ENCODE measurements around the gene CYB561D2. TPM values are rescaled to one million over a fixed set of nuclear protein-coding genes. Genes with fewer than 3 reads are reported as not detected.

CYB561D2 gene
- total and polyA plus RNA-seq, 9 of the 15 experiments (the other 6 are each of a cell fraction or from before 2014, with no cell fraction given): 4.2 to 16.6 (median 9.4) TPM

GRCh38 chr3:50345586-50346234, 5.0 kb upstream of the CYB561D2 start, which contains the start of gene ZMYND10 (continued):
- TF ChIP-seq ZKSCAN1 (IDR thresholded peaks at IDR 0.05; ENCODE audit: low read depth, low read length) (no peak), FIP1L1 (IDR thresholded peaks at IDR 0.05; ENCODE audit: low read depth, low read length, poor library complexity, severe bottlenecking) (peak; percentile 30), PTRF (tag; IDR thresholded peaks at IDR 0.05) (no peak), JUND (IDR thresholded peaks at IDR 0.05; ENCODE audit: borderline replicate concordance, low read depth, low read length) (no peak), JUND (tag; IDR thresholded peaks at IDR 0.05; ENCODE audit: borderline replicate concordance, low read depth, low read length) (no peak), PHF8 (IDR thresholded peaks at IDR 0.05; ENCODE audit: borderline replicate concordance, low read length) (no peak), ZFX (CRISPR knock-in tag; IDR thresholded peaks at IDR 0.05) (no peak), LCOR (CRISPR knock-in tag; IDR thresholded peaks at IDR 0.05) (no peak), E2F6 (IDR thresholded peaks at IDR 0.05; ENCODE audit: borderline replicate concordance in 1 of 2, extremely low read depth in 1 of 2, insufficient read depth in 1 of 2, insufficient read length in 1 of 2, low read depth in 1 of 2, low read length in 1 of 2, poor library complexity in 1 of 2, severe bottlenecking in 1 of 2) (no peak), MAFG (tag; conservative IDR thresholded peaks at IDR 0.05) (no peak), RAD51 (IDR thresholded peaks at IDR 0.05; ENCODE audit: borderline replicate concordance, low read depth) (no peak)
- TF ChIP-seq, protein P1, sequence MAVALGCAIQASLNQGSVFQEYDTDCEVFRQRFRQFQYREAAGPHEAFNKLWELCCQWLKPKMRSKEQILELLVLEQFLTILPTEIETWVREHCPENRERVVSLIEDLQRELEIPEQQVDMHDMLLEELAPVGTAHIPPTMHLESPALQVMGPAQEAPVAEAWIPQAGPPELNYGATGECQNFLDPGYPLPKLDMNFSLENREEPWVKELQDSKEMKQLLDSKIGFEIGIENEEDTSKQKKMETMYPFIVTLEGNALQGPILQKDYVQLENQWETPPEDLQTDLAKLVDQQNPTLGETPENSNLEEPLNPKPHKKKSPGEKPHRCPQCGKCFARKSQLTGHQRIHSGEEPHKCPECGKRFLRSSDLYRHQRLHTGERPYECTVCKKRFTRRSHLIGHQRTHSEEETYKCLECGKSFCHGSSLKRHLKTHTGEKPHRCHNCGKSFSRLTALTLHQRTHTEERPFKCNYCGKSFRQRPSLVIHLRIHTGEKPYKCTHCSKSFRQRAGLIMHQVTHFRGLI (CRISPR knock-in tag; IDR thresholded peaks at IDR 0.05): no peak
- TF ChIP-seq, protein P2, sequence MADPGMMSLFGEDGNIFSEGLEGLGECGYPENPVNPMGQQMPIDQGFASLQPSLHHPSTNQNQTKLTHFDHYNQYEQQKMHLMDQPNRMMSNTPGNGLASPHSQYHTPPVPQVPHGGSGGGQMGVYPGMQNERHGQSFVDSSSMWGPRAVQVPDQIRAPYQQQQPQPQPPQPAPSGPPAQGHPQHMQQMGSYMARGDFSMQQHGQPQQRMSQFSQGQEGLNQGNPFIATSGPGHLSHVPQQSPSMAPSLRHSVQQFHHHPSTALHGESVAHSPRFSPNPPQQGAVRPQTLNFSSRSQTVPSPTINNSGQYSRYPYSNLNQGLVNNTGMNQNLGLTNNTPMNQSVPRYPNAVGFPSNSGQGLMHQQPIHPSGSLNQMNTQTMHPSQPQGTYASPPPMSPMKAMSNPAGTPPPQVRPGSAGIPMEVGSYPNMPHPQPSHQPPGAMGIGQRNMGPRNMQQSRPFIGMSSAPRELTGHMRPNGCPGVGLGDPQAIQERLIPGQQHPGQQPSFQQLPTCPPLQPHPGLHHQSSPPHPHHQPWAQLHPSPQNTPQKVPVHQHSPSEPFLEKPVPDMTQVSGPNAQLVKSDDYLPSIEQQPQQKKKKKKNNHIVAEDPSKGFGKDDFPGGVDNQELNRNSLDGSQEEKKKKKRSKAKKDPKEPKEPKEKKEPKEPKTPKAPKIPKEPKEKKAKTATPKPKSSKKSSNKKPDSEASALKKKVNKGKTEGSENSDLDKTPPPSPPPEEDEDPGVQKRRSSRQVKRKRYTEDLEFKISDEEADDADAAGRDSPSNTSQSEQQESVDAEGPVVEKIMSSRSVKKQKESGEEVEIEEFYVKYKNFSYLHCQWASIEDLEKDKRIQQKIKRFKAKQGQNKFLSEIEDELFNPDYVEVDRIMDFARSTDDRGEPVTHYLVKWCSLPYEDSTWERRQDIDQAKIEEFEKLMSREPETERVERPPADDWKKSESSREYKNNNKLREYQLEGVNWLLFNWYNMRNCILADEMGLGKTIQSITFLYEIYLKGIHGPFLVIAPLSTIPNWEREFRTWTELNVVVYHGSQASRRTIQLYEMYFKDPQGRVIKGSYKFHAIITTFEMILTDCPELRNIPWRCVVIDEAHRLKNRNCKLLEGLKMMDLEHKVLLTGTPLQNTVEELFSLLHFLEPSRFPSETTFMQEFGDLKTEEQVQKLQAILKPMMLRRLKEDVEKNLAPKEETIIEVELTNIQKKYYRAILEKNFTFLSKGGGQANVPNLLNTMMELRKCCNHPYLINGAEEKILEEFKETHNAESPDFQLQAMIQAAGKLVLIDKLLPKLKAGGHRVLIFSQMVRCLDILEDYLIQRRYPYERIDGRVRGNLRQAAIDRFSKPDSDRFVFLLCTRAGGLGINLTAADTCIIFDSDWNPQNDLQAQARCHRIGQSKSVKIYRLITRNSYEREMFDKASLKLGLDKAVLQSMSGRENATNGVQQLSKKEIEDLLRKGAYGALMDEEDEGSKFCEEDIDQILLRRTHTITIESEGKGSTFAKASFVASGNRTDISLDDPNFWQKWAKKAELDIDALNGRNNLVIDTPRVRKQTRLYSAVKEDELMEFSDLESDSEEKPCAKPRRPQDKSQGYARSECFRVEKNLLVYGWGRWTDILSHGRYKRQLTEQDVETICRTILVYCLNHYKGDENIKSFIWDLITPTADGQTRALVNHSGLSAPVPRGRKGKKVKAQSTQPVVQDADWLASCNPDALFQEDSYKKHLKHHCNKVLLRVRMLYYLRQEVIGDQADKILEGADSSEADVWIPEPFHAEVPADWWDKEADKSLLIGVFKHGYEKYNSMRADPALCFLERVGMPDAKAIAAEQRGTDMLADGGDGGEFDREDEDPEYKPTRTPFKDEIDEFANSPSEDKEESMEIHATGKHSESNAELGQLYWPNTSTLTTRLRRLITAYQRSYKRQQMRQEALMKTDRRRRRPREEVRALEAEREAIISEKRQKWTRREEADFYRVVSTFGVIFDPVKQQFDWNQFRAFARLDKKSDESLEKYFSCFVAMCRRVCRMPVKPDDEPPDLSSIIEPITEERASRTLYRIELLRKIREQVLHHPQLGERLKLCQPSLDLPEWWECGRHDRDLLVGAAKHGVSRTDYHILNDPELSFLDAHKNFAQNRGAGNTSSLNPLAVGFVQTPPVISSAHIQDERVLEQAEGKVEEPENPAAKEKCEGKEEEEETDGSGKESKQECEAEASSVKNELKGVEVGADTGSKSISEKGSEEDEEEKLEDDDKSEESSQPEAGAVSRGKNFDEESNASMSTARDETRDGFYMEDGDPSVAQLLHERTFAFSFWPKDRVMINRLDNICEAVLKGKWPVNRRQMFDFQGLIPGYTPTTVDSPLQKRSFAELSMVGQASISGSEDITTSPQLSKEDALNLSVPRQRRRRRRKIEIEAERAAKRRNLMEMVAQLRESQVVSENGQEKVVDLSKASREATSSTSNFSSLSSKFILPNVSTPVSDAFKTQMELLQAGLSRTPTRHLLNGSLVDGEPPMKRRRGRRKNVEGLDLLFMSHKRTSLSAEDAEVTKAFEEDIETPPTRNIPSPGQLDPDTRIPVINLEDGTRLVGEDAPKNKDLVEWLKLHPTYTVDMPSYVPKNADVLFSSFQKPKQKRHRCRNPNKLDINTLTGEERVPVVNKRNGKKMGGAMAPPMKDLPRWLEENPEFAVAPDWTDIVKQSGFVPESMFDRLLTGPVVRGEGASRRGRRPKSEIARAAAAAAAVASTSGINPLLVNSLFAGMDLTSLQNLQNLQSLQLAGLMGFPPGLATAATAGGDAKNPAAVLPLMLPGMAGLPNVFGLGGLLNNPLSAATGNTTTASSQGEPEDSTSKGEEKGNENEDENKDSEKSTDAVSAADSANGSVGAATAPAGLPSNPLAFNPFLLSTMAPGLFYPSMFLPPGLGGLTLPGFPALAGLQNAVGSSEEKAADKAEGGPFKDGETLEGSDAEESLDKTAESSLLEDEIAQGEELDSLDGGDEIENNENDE (IDR thresholded peaks at IDR 0.05; ENCODE audit: low read depth, low read length): no peak
